Endodermal cell (in vitro differentiated cells): Measurements from ENCODE around the gene TM7SF3. TPM values are rescaled to one million over a fixed set of nuclear protein-coding genes. Genes with fewer than 3 reads are reported as not detected.

Source experiments
- DNase-seq: peaks from one replicate; pipeline ENCODE4 v3.0.0-alpha.2; 2017
- H3K27ac ChIP-seq: 2 replicates; pipeline ENCODE4 v1.5.1; 2013; ENCODE audit warnings: mild to moderate bottlenecking, low read depth, low read length, moderate library complexity
- H3K27me3 ChIP-seq: 2 replicates; pipeline ENCODE4 v1.6.1; 2013; ENCODE audit warnings: mild to moderate bottlenecking, low read length, moderate library complexity; ENCODE audit not compliant: insufficient read depth, control insufficient read depth, poor library complexity, severe bottlenecking
- H3K36me3 ChIP-seq: 2 replicates; pipeline ENCODE4 v1.7.0; 2013; ENCODE audit warnings: mild to moderate bottlenecking, low read length, moderate library complexity; ENCODE audit not compliant: control insufficient read depth, insufficient read depth
- H3K4me1 ChIP-seq: one replicate; pipeline ENCODE4 v1.7.0; 2013; ENCODE audit warnings: low read length; ENCODE audit not compliant: control insufficient read depth, insufficient read depth
- H3K4me3 ChIP-seq: 2 replicates; pipeline ENCODE4 v1.5.1; 2013; ENCODE audit warnings: mild to moderate bottlenecking, low read length, moderate library complexity
- H3K9ac ChIP-seq: 2 replicates; pipeline ENCODE4 v1.6.1; 2013; ENCODE audit warnings: mild to moderate bottlenecking, low read length, moderate library complexity; ENCODE audit not compliant: poor library complexity, severe bottlenecking; ENCODE audit errors: extremely low read depth
- H3K9me3 ChIP-seq: 2 replicates; pipeline ENCODE4 v1.6.1; 2013; ENCODE audit warnings: mild to moderate bottlenecking, low read length, moderate library complexity; ENCODE audit not compliant: control insufficient read depth
- H3K27ac Mint-ChIP-seq: 2 replicates; pipeline ENCODE4 v1.8.0; 2020; ENCODE audit warnings: mixed read lengths
- H3K27me3 Mint-ChIP-seq: 2 replicates; pipeline ENCODE4 v1.8.0; 2021; ENCODE audit warnings: mild to moderate bottlenecking, mixed read lengths; ENCODE audit not compliant: insufficient read depth
- H3K36me3 Mint-ChIP-seq: 2 replicates; pipeline ENCODE4 v1.8.0; 2020; ENCODE audit warnings: low read depth, mixed read lengths
- H3K4me1 Mint-ChIP-seq: 2 replicates; pipeline ENCODE4 v1.8.0; 2020; ENCODE audit warnings: mixed read lengths
- H3K4me3 Mint-ChIP-seq: 2 replicates; pipeline ENCODE4 v1.8.0; 2020; ENCODE audit warnings: mild to moderate bottlenecking, moderate library complexity, mixed read lengths
- H3K9me3 Mint-ChIP-seq: 2 replicates; pipeline ENCODE4 v1.8.0; 2020; ENCODE audit warnings: mild to moderate bottlenecking, mixed read lengths
- WGBS, 2 experiments: methylation state at CpG; one replicate each; pipeline versions ENCODE4 v1.1.5 to v1.1.7; 2013; ENCODE audit warnings: missing lambda C conversion rate in 2 of 2, mixed read lengths in 1 of 2; ENCODE audit not compliant: insufficient coverage in 1 of 2, insufficient read length in 1 of 2; 5-methylcytosine and 5-hydroxymethylcytosine counted together
- total RNA-seq, 2 donors: library from RNA; stranded (reverse); fragmentation: NEBNext Ultra II Directional in 1 of 2; extraction: Animal tissue kit (Norgen Biotek cat#: 25700) in 1 of 2; gene quantifications; 2 replicates in 1 of 2; 3 replicates in 1 of 2; pipeline ENCODE4 v1.2.1, GENCODE V29; 2021
- TF ChIP-seq, protein P1 (sequence below): fragments of 200-600 bp; sonication (generic); conservative IDR thresholded peaks from 2 replicates; pipeline ENCODE4 v1.5.0; 2021; ENCODE audit warnings: antibody characterized with exemption, mild to moderate bottlenecking

TM7SF3 gene
- total RNA-seq, 2 donors from 2014 or later, result 55.7 to 86.8 TPM

DNA sequence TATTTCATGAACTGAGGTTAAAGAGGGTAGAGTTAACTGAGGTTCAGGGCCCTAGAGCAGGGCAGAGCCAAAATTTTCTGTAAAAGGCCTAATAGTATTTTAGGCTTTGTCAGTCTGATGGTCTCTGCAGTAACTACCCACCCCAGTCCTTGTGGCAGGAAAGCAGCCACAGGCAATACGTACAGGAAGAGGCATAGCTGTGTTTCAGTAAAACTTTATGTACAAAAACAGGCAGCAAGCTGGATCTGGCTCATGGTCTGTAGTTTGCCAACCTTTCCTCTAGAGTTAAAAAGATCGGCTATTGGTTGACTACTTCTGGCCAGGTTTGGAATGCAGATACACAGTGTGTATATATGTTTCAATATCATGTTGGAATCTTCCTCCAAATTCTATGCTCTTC lies 17.2 kb downstream of the TM7SF3 start:
- no peak overlapping the region for H3K9ac ChIP-seq
- no peak overlapping the region for H3K27ac ChIP-seq
- no peaks in the 10 kb centered on the region for H3K27me3 Mint-ChIP-seq
- peaks cover 53% of the 10 kb centered on the region for H3K36me3 Mint-ChIP-seq
- H3K4me3 ChIP-seq, result no peak overlapping the region
- no peaks in the 10 kb centered on the region for H3K4me1 ChIP-seq
- TF ChIP-seq, protein P1, sequence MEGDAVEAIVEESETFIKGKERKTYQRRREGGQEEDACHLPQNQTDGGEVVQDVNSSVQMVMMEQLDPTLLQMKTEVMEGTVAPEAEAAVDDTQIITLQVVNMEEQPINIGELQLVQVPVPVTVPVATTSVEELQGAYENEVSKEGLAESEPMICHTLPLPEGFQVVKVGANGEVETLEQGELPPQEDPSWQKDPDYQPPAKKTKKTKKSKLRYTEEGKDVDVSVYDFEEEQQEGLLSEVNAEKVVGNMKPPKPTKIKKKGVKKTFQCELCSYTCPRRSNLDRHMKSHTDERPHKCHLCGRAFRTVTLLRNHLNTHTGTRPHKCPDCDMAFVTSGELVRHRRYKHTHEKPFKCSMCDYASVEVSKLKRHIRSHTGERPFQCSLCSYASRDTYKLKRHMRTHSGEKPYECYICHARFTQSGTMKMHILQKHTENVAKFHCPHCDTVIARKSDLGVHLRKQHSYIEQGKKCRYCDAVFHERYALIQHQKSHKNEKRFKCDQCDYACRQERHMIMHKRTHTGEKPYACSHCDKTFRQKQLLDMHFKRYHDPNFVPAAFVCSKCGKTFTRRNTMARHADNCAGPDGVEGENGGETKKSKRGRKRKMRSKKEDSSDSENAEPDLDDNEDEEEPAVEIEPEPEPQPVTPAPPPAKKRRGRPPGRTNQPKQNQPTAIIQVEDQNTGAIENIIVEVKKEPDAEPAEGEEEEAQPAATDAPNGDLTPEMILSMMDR, result no peak
- 60 to 96% methylated on average over 1 to 2 of the region's 2 CpGs for WGBS, 2 experiments
- H3K9me3 Mint-ChIP-seq, result no peaks in the 10 kb centered on the region
- H3K9me3 ChIP-seq, result no peaks in the 10 kb centered on the region
- H3K4me1 Mint-ChIP-seq, result no peaks in the 10 kb centered on the region
- H3K27me3 ChIP-seq, result no peaks in the 10 kb centered on the region
- no peak overlapping the region for H3K27ac Mint-ChIP-seq
- H3K36me3 ChIP-seq, result peaks cover 47% of the 10 kb centered on the region
- DNase-seq, result no peak
- H3K4me3 Mint-ChIP-seq, result no peak overlapping the region

DNA sequence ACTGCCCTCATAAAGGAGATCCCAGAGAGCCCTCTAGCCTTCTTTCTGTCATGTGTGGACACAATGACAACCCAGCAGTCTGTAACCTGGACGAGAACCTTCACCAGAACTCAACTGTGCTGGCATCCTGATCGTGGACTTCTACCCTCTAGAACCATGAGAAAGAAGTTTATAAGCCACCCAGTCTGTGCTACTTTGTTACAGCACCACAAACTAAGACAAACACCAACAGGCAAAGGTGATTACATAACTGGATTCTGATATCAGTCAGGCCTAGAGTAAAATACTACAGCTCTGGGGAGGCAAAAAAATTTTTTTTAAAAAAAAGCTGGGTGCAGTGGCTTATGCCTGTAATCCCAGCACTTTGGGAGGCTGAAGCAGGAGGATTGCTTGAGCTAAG lies 18.5 kb downstream of the TM7SF3 start:
- Histone ChIP-seq H3K27me3 (no peaks in the 10 kb centered on the region), H3K4me1 (no peaks in the 10 kb centered on the region), H3K27ac (no peak overlapping the region), H3K4me3 (no peak overlapping the region), H3K9me3 (no peaks in the 10 kb centered on the region), H3K36me3 (peaks cover 34% of the 10 kb centered on the region), H3K9ac (no peak overlapping the region)
- H3K4me3 Mint-ChIP-seq, result no peak overlapping the region
- DNase-seq, result no peak
- TF ChIP-seq, protein P1, result no peak
- no peaks in the 10 kb centered on the region for H3K9me3 Mint-ChIP-seq
- H3K27ac Mint-ChIP-seq, result no peak overlapping the region
- WGBS, 2 experiments, result 84 to 87% methylated on average over 2 of the region's 2 CpGs
- no peaks in the 10 kb centered on the region for H3K27me3 Mint-ChIP-seq
- no peaks in the 10 kb centered on the region for H3K4me1 Mint-ChIP-seq
- H3K36me3 Mint-ChIP-seq, result peaks cover 46% of the 10 kb centered on the region

DNA sequence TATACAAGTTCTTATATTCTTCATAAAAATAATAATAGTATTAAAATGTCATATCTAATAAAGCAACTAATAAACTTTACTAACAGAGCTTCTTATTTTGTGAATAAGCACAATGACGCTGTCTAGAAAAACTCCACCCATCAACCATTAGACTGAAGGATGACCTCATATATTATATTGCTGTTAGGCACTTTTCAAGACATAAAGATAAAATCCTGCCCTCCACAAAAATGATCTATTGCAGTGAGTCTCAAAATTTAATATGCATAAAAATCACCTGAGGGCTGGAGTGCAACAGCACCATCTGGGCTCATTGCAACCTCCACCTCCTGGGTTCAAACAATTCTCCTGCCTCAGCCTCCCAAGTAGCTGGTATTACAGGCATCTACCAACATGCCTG lies 20.1 kb downstream of the TM7SF3 start:
- 94% methylated on average over 1 of the region's 1 CpG; no CpG with 5 or more reads in 1 of the 2 experiments for WGBS, 2 experiments
- Mint-ChIP-seq H3K27ac (no peak overlapping the region), H3K36me3 (peaks cover 38% of the 10 kb centered on the region), H3K4me3 (no peak overlapping the region), H3K9me3 (no peaks in the 10 kb centered on the region), H3K4me1 (no peaks in the 10 kb centered on the region), H3K27me3 (no peaks in the 10 kb centered on the region)
- Histone ChIP-seq H3K9me3 (no peaks in the 10 kb centered on the region), H3K4me3 (no peak overlapping the region), H3K4me1 (no peaks in the 10 kb centered on the region), H3K9ac (no peak overlapping the region), H3K27me3 (no peaks in the 10 kb centered on the region), H3K36me3 (peaks cover 34% of the 10 kb centered on the region), H3K27ac (no peak overlapping the region)
- TF ChIP-seq, protein P1, result no peak
- no peak for DNase-seq
